AG04450 (cell line): Measurements from ENCODE around the gene EIF3F. TPM values are rescaled to one million over a fixed set of nuclear protein-coding genes. Genes with fewer than 3 reads are reported as not detected.

Source experiments
- CTCF ChIA-PET: fragments of 300-600, 350-600 bp; formaldehyde crosslinking; extraction: SDS; loops from one replicate; lab custom pipeline; 2022; ENCODE audit warnings: antibody characterized with exemption, inconsistent platforms; lab: Charles Lee
- POLR2A ChIA-PET: fragments of 350-600 bp; formaldehyde crosslinking; extraction: SDS; loops from one replicate; lab custom pipeline; 2021; ENCODE audit warnings: antibody characterized with exemption, inconsistent platforms; lab: Yijun Ruan, JAX
- DNase-seq: peaks from one replicate; pipeline ENCODE4 v3.0.0-alpha.2; 2011; ENCODE audit warnings: low read depth, low spot score
- H3K27ac ChIP-seq: one replicate; pipeline ENCODE4 v1.5.1; 2012; ENCODE audit warnings: low read depth, low read length, control low read depth
- H3K27me3 ChIP-seq: one replicate; pipeline ENCODE4 v1.6.0; 2012; ENCODE audit warnings: low read length; ENCODE audit not compliant: control insufficient read depth, insufficient read depth
- H3K4me3 ChIP-seq: 2 replicates; pipeline ENCODE4 v1.5.1; 2011; ENCODE audit warnings: mild to moderate bottlenecking, low read depth, low read length, control low read depth
- H3K9me3 ChIP-seq: 2 replicates; pipeline ENCODE4 v1.5.1; 2012; ENCODE audit warnings: low read length; ENCODE audit not compliant: control insufficient read depth, insufficient read depth
- CTCF ChIP-seq: IDR thresholded peaks from 2 replicates; pipeline ENCODE4 v1.5.1; 2011; ENCODE audit warnings: low read depth, low read length, control low read depth, inconsistent platforms
- polyA plus RNA-seq: library from polyadenylated mRNA; depleted of rRNA; stranded (reverse); fragments of >200 nt; gene quantifications from 2 replicates; pipeline ENCODE4 v1.2.3, GENCODE V29; 2011

Gene EIF3F
- polyA plus RNA-seq, 1 experiment, result 216 TPM

- no peak for DNase-seq
- ChIA-PET POLR2A (no interaction called here), CTCF (interaction anchor here (0.6 to 9.5 kb wide), 3 partner anchors 42 to 65 kb away, joined by 3 to 384 read pairs (median 6); no protein-coding TSS in a partner anchor)
- no peaks in the 10 kb centered on the region; the same call in 1 of the 2 replicates for H3K9me3 ChIP-seq
- H3K4me3 ChIP-seq, result no peak overlapping the region
- no peaks in the 10 kb centered on the region for H3K27me3 ChIP-seq
- no peak for TF ChIP-seq CTCF
- no peak overlapping the region for H3K27ac ChIP-seq
Observed at GRCh38 chr11:8028766-8029165, 41.6 kb downstream of the EIF3F start.

GRCh38 chr11:8030526-8031247, 43.5 kb downstream of the EIF3F start:
- CTCF ChIA-PET, result interaction anchor here (1.4 to 9.5 kb wide), 3 partner anchors 9 to 63 kb away, joined by 4 to 384 read pairs (median 5); no protein-coding TSS in a partner anchor
- Histone ChIP-seq H3K27me3 (no peaks in the 10 kb centered on the region), H3K4me3 (no peak overlapping the region), H3K9me3 (no peaks in the 10 kb centered on the region; the same call in 1 of the 2 replicates), H3K27ac (no peak overlapping the region)
- DNase-seq, result no peak
- no peak for TF ChIP-seq CTCF
- POLR2A ChIA-PET, result no interaction called here

- H3K4me3 ChIP-seq, result no peak overlapping the region
- no peak for TF ChIP-seq CTCF
- no peak for DNase-seq
- ChIA-PET CTCF (interaction anchor here (0.5 to 9.5 kb wide), 4 partner anchors 24 to 1557 kb away, joined by 3 to 384 read pairs (median 5); no protein-coding TSS in a partner anchor), POLR2A (no interaction called here)
- no peaks in the 10 kb centered on the region; the same call in 1 of the 2 replicates for H3K9me3 ChIP-seq
- H3K27ac ChIP-seq, result no peak overlapping the region
- H3K27me3 ChIP-seq, result no peaks in the 10 kb centered on the region
Observed at GRCh38 chr11:8031248-8032115, 44.3 kb downstream of the EIF3F start.

- no peaks in the 10 kb centered on the region; the same call in 1 of the 2 replicates for H3K9me3 ChIP-seq
- ChIA-PET POLR2A (no interaction called here), CTCF (interaction anchor here (0.7 to 9.5 kb wide), 5 partner anchors 18 to 62 kb away, joined by 3 to 384 read pairs (median 31); no protein-coding TSS in a partner anchor)
- DNase-seq, result no peak
- TF ChIP-seq CTCF, result no peak
- H3K27ac ChIP-seq, result no peak overlapping the region
- H3K4me3 ChIP-seq, result no peak overlapping the region
- no peaks in the 10 kb centered on the region for H3K27me3 ChIP-seq
Observed at GRCh38 chr11:8032122-8032521, 45.0 kb downstream of the EIF3F start.
